Measurements from ENCODE around the gene SLIT3.

DNA sequence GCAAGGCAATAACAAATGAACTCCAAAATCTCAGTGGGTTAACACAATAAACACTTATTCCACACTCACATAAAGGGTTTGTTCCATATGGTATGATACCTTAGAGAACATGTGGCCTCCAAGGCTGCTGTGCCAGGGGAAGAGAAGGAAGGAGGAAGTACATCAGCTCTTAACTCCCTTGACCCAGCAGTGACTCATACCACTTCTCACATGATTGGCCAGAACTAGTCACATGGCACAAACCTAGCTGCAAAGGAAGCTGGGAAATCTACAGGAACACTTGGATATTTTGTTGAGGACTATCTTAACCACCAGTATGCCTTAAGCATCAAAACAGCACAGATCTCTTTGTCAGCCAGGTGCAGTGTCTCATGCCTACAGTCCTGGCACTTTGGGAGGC, 99.3 kb downstream of the SLIT3 start:
- TF ChIP-seq EZH2 (IDR thresholded peaks at IDR 0.05) = no peak
- no peak for TF ChIP-seq POLR2AphosphoS5 (IDR thresholded peaks at IDR 0.05; ENCODE audit: borderline replicate concordance, low read depth, low read length)
- no peak for TF ChIP-seq FOXP2 (optimal IDR thresholded peaks at IDR 0.05; ENCODE audit: control extremely low read depth, extremely low read length, insufficient read depth)

Measured in SK-N-MC (cell line).